H9 (cell line): Measurements from ENCODE around the gene OAF. TPM values are rescaled to one million over a fixed set of nuclear protein-coding genes. Genes with fewer than 3 reads are reported as not detected.
A peak's percentile ranks its signal among the peaks of the same experiment; 100 is the strongest.

Source experiments
- DNase-seq: peaks from one replicate; pipeline ENCODE4 v3.0.0-alpha.2; 2017
- H2AFZ ChIP-seq: one replicate; pipeline ENCODE4 v1.6.1; 2013; ENCODE audit warnings: mild to moderate bottlenecking, low read length, control low read depth, moderate library complexity
- H2AK5ac ChIP-seq: 2 replicates; pipeline ENCODE4 v1.6.1; 2013; ENCODE audit warnings: low read length, control low read depth, mixed read lengths; ENCODE audit not compliant: insufficient read length
- H2BK120ac ChIP-seq: one replicate; pipeline ENCODE4 v1.6.1; 2013; ENCODE audit warnings: low read depth, mild to moderate bottlenecking, low read length, control low read depth, inconsistent platforms; ENCODE audit not compliant: poor library complexity, severe bottlenecking
- H2BK12ac ChIP-seq: 2 replicates; pipeline ENCODE4 v1.6.1; 2013; ENCODE audit warnings: low read length, control low read depth, mixed read lengths, low read depth; ENCODE audit not compliant: insufficient read length
- H2BK15ac ChIP-seq: 2 replicates; pipeline ENCODE4 v1.6.1; 2013; ENCODE audit warnings: low read depth, low read length, control low read depth
- H2BK20ac ChIP-seq: one replicate; pipeline ENCODE4 v1.6.1; 2013; ENCODE audit warnings: low read depth, mild to moderate bottlenecking, low read length, control low read depth, inconsistent platforms; ENCODE audit not compliant: poor library complexity, severe bottlenecking
- H2BK5ac ChIP-seq: 2 replicates; pipeline ENCODE4 v1.6.1; 2013; ENCODE audit warnings: low read length, control low read depth, mixed read lengths; ENCODE audit not compliant: insufficient read length
- H3K14ac ChIP-seq: 2 replicates; pipeline ENCODE4 v1.6.1; 2013; ENCODE audit warnings: low read length, control low read depth; ENCODE audit not compliant: insufficient read depth
- H3K18ac ChIP-seq: 2 replicates; pipeline ENCODE4 v1.6.1; 2013; ENCODE audit warnings: low read depth, mild to moderate bottlenecking, mixed read lengths, low read length, control low read depth; ENCODE audit not compliant: insufficient read length
- H3K23ac ChIP-seq: 2 replicates; pipeline ENCODE4 v1.6.1; 2013; ENCODE audit warnings: low read length, control low read depth, mixed read lengths, low read depth; ENCODE audit not compliant: insufficient read length
- H3K23me2 ChIP-seq: 2 replicates; pipeline ENCODE4 v1.6.1; 2013; ENCODE audit warnings: low read depth, mild to moderate bottlenecking, mixed read lengths, low read length, control low read depth; ENCODE audit not compliant: insufficient read length, poor library complexity, severe bottlenecking
- H3K27ac ChIP-seq: 2 replicates; pipeline ENCODE4 v1.5.1; 2013; ENCODE audit warnings: low read length, control low read depth, mixed read lengths, low read depth; ENCODE audit not compliant: insufficient read length
- H3K27me3 ChIP-seq: 2 replicates; pipeline ENCODE4 v1.6.1; 2013; ENCODE audit warnings: low read length, control low read depth, inconsistent platforms; ENCODE audit not compliant: insufficient read depth
- H3K4ac ChIP-seq: 2 replicates; pipeline ENCODE4 v1.6.1; 2013; ENCODE audit warnings: low read depth, mild to moderate bottlenecking, control low read depth, inconsistent platforms, low read length, moderate library complexity
- H3K4me1 ChIP-seq: 2 replicates; pipeline ENCODE4 v1.6.1; 2013; ENCODE audit warnings: low read length, control low read depth, inconsistent platforms; ENCODE audit not compliant: insufficient read depth
- H3K4me2 ChIP-seq: 2 replicates; pipeline ENCODE4 v1.6.1; 2013; ENCODE audit warnings: low read length, control low read depth, mixed read lengths; ENCODE audit not compliant: insufficient read length, insufficient read depth
- H3K56ac ChIP-seq: 2 replicates; pipeline ENCODE4 v1.6.1; 2013; ENCODE audit warnings: low read depth, mild to moderate bottlenecking, mixed read lengths, low read length, control low read depth; ENCODE audit not compliant: insufficient read length
- H3K79me1 ChIP-seq: 2 replicates; pipeline ENCODE4 v1.6.1; 2013; ENCODE audit warnings: low read depth, mild to moderate bottlenecking, moderate library complexity, low read length, control low read depth, inconsistent platforms; ENCODE audit not compliant: insufficient read depth, poor library complexity, severe bottlenecking
- H3K79me2 ChIP-seq: 2 replicates; pipeline ENCODE4 v1.6.1; 2013; ENCODE audit warnings: low read length, control low read depth, inconsistent platforms; ENCODE audit not compliant: insufficient read depth
- H3K9ac ChIP-seq: 2 replicates; pipeline ENCODE4 v1.6.1; 2013; ENCODE audit warnings: low read length, control low read depth, mixed read lengths; ENCODE audit not compliant: insufficient read length; ENCODE audit errors: extremely low read depth
- H3K9me3 ChIP-seq: one replicate; pipeline ENCODE4 v1.6.1; 2013; ENCODE audit warnings: low read depth, low read length, inconsistent platforms; ENCODE audit not compliant: control insufficient read depth
- H3T11ph ChIP-seq: one replicate; pipeline ENCODE4 v1.6.1; 2013; ENCODE audit warnings: mild to moderate bottlenecking, low read length, control low read depth, inconsistent platforms
- H4K20me1 ChIP-seq: one replicate; pipeline ENCODE4 v1.6.1; 2013; ENCODE audit not compliant: control insufficient read depth, insufficient read length, insufficient read depth
- H4K5ac ChIP-seq: 2 replicates; pipeline ENCODE4 v1.6.1; 2013; ENCODE audit warnings: low read depth, mild to moderate bottlenecking, mixed read lengths, low read length, control low read depth; ENCODE audit not compliant: insufficient read length
- H4K8ac ChIP-seq: replicated peaks from 2 replicates; pipeline ENCODE4 v1.6.1; 2013; ENCODE audit warnings: low read length, control low read depth, mixed read lengths, low read depth; ENCODE audit not compliant: insufficient read length
- H4K91ac ChIP-seq: 2 replicates; pipeline ENCODE4 v1.6.1; 2013; ENCODE audit warnings: low read depth, mild to moderate bottlenecking, moderate library complexity, mixed read lengths, low read length, control low read depth; ENCODE audit not compliant: insufficient read length
- H3K27ac Mint-ChIP-seq, 3 experiments: 2 replicates in 2 of 3; 3 replicates in 1 of 3; pipeline ENCODE4 v1.8.0; 2020 to 2021; ENCODE audit warnings: mixed read lengths in 3 of 3, mild to moderate bottlenecking in 1 of 3, moderate library complexity in 1 of 3
- H3K27me3 Mint-ChIP-seq: 2 replicates; pipeline ENCODE4 v1.8.0; 2021; ENCODE audit warnings: low read depth, mild to moderate bottlenecking, moderate library complexity, mixed read lengths
- H3K36me3 Mint-ChIP-seq, 3 experiments: 2 replicates in 2 of 3; 3 replicates in 1 of 3; pipeline ENCODE4 v1.8.0; 2020 to 2021; ENCODE audit warnings: low read depth in 3 of 3, mixed read lengths in 3 of 3; ENCODE audit not compliant: insufficient read depth in 1 of 3
- H3K4me1 Mint-ChIP-seq, 2 experiments: 2 replicates each; pipeline ENCODE4 v1.8.0; 2020; ENCODE audit warnings: mixed read lengths in 2 of 2
- H3K4me3 Mint-ChIP-seq, 2 experiments: 2 replicates in 1 of 2; 3 replicates in 1 of 2; pipeline ENCODE4 v1.8.0; 2020 to 2021; ENCODE audit warnings: mild to moderate bottlenecking in 2 of 2, mixed read lengths in 2 of 2, moderate library complexity in 1 of 2
- H3K9me3 Mint-ChIP-seq, 2 experiments: 2 replicates in 1 of 2; 3 replicates in 1 of 2; pipeline ENCODE4 v1.8.0; 2020; ENCODE audit warnings: mild to moderate bottlenecking in 2 of 2, mixed read lengths in 2 of 2, moderate library complexity in 1 of 2
- CTCF ChIP-seq: fragments of 200-600 bp; sonication (generic); conservative IDR thresholded peaks from 3 replicates; pipeline ENCODE4 v1.8.0; 2021; ENCODE audit warnings: antibody characterized with exemption, mild to moderate bottlenecking
- whole genome bisulfite sequencing: extraction: QIAGEN DNeasy Blood & Tissue Kit; methylation state at CpG from one replicate; pipeline ENCODE4 v1.1.7; 2013; ENCODE audit warnings: missing lambda C conversion rate, low lambda C conversion rate, mixed read lengths; ENCODE audit not compliant: insufficient read length; ENCODE audit errors: extremely low coverage; 5-methylcytosine and 5-hydroxymethylcytosine counted together
- total RNA-seq: library from RNA; stranded (reverse); gene quantifications from 2 replicates; pipeline ENCODE4 v1.2.1, GENCODE V29; 2021

OAF gene
- total RNA-seq, 1 experiment from 2014 or later: 1.1 TPM

GRCh38 chr11:120182790-120183491 is 27.9 kb upstream of the OAF start:
- Histone ChIP-seq H3K79me1 (no peaks in the 10 kb centered on the region), H3K9ac (no peak overlapping the region), H2BK15ac (no peak overlapping the region), H3K18ac (no peak overlapping the region), H3K4me1 (no peaks in the 10 kb centered on the region; the same call in 1 of the 2 replicates), H2BK20ac (no peak overlapping the region), H3K23ac (no peak overlapping the region), H4K91ac (no peak overlapping the region), H3K9me3 (no peaks in the 10 kb centered on the region), H4K20me1 (no peaks in the 10 kb centered on the region), H2BK12ac (no peak overlapping the region), H3K4me2 (no peak overlapping the region), H3T11ph (no peak overlapping the region), H4K8ac (no peak overlapping the region), H2AFZ (no peak overlapping the region), H3K79me2 (no peaks in the 10 kb centered on the region), H3K27me3 (peaks cover 10% of the 10 kb centered on the region), H3K27ac (no peak overlapping the region), H3K56ac (no peak overlapping the region), H2AK5ac (no peak overlapping the region), H2BK5ac (no peak overlapping the region), H3K4ac (no peak overlapping the region), H2BK120ac (no peak overlapping the region), H3K23me2 (no peaks in the 10 kb centered on the region), H3K14ac (no peak overlapping the region), H4K5ac (no peak overlapping the region)
- peak; percentile 70 for TF ChIP-seq CTCF
- Mint-ChIP-seq H3K4me3 (no peak overlapping the region), H3K36me3 (no peaks in the 10 kb centered on the region), H3K27ac (no peak overlapping the region), H3K9me3 (no peaks in the 10 kb centered on the region; a peak in 1 of 5 replicates), H3K4me1 (peaks cover 25 to 54% of the 10 kb centered on the region in 2 experiments), H3K27me3 (peaks cover 97% of the 10 kb centered on the region)
- peak; percentile 73 for DNase-seq
- no CpG with 5 or more reads among the region's 5 CpGs for WGBS
